ENCODE measurements around the gene IQSEC3.
"Not testable (repeated sequence)": the region's sequence is repeated elsewhere in the genome, so short reads cannot be mapped to it uniquely, and the experiment has no call there.

IQSEC3 gene

GRCh38 chr12:125075-125474, 58.5 kb downstream of the IQSEC3 start:
- no peak for TF ChIP-seq CTCF (conservative IDR thresholded peaks at IDR 0.05; ENCODE audit: low read depth, low read length)
- H3K4me3 ChIP-seq (ENCODE audit: low read depth, low read length): no peak overlapping the region
- no peak for DNase-seq (ENCODE audit: low read depth)

GRCh38 chr12:125566-125965, 59.0 kb downstream of the IQSEC3 start:
- no peak for TF ChIP-seq CTCF (conservative IDR thresholded peaks at IDR 0.05; ENCODE audit: low read depth, low read length)
- no peak for DNase-seq (ENCODE audit: low read depth)
- H3K4me3 ChIP-seq (ENCODE audit: low read depth, low read length): no peak overlapping the region

GRCh38 chr12:128079-128478, 61.5 kb downstream of the IQSEC3 start:
- no peak for DNase-seq (ENCODE audit: low read depth)
- no peak overlapping the region for H3K4me3 ChIP-seq (ENCODE audit: low read depth, low read length)
- TF ChIP-seq CTCF (conservative IDR thresholded peaks at IDR 0.05; ENCODE audit: low read depth, low read length): no peak

GRCh38 chr12:129001-129400, 62.4 kb downstream of the IQSEC3 start:
- no peak overlapping the region for H3K4me3 ChIP-seq (ENCODE audit: low read depth, low read length)
- no peak for TF ChIP-seq CTCF (conservative IDR thresholded peaks at IDR 0.05; ENCODE audit: low read depth, low read length)
- DNase-seq (ENCODE audit: low read depth): no peak

GRCh38 chr12:130519-130918, 64.0 kb downstream of the IQSEC3 start:
- H3K4me3 ChIP-seq (ENCODE audit: low read depth, low read length): no peak overlapping the region
- TF ChIP-seq CTCF (conservative IDR thresholded peaks at IDR 0.05; ENCODE audit: low read depth, low read length): no peak
- no peak for DNase-seq (ENCODE audit: low read depth)

- DNase-seq (ENCODE audit: low read depth): no peak
- TF ChIP-seq CTCF (conservative IDR thresholded peaks at IDR 0.05; ENCODE audit: low read depth, low read length): no peak
- H3K4me3 ChIP-seq (ENCODE audit: low read depth, low read length): no peak overlapping the region
These were observed 64.4 kb downstream of the IQSEC3 start for GRCh38 chr12:131008-131407.

- peak; percentile 15 for DNase-seq (ENCODE audit: low read depth)
- no peak for TF ChIP-seq CTCF (conservative IDR thresholded peaks at IDR 0.05; ENCODE audit: low read depth, low read length)
- no peak overlapping the region for H3K4me3 ChIP-seq (ENCODE audit: low read depth, low read length)
These were observed 65.3 kb downstream of the IQSEC3 start for GRCh38 chr12:131732-132495.

GRCh38 chr12:133616-134232, 67.2 kb downstream of the IQSEC3 start:
- DNase-seq (ENCODE audit: low read depth); H3K4me3 ChIP-seq (ENCODE audit: low read depth, low read length): not testable (repeated sequence)

Data from choroid plexus epithelial cell (primary cell).